Measurements from ENCODE around the gene RAB39A. TPM values are rescaled to one million over a fixed set of nuclear protein-coding genes. Genes with fewer than 3 reads are reported as not detected.
A peak's percentile ranks its signal among the peaks of the same experiment; 100 is the strongest.

Gene RAB39A
- total and polyA plus RNA-seq, 9 of the 15 experiments (the other 6 are each of a cell fraction or from before 2014, with no cell fraction given) = not detected

DNA sequence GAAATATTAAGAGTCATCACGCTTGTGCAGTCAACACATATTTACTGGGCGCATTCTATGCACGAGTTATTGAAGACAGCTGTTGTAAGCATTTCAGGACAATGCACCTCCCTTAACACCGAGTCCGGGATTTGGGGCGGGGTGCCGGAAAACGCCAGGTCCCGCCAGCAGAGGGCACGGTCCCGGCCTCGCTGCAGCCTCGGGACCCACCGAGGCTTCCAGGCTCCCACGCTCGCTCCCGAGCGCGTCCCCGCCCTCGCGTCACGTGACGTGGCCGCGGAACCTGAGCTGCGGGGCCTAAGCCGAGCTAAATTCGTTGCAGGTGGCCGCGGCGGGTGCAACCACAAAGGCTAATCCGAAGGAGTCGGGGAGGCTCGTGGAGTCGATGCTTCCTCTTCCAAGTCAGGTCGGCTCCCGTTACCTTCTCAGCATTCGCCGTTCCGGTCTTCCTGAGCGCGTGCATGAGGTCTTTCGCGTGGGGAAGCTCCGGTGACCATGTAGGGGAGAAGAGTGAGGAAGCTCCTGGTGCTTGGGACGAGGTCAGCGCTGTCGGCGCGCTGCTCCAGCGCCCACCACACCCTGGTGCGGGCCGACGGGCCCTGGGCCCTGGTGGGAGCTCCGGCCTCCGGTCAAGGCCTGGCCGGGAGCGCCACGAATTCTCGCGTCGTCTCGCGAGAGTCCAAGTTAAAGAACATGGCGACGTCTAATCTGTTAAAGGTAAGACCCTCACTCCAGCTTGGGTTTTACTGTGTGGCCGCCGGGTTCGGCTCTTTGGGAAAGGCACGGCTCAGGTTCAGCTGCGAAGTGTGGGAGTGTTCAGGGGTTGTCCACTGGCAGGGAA, 80.6 kb downstream of the RAB39A start, which contains the start of gene CUL5 (continued):
- TF ChIP-seq DACH1 (IDR thresholded peaks at IDR 0.05; ENCODE audit: partially characterized antibody) = peak; percentile 13
- TF ChIP-seq, protein P1, sequence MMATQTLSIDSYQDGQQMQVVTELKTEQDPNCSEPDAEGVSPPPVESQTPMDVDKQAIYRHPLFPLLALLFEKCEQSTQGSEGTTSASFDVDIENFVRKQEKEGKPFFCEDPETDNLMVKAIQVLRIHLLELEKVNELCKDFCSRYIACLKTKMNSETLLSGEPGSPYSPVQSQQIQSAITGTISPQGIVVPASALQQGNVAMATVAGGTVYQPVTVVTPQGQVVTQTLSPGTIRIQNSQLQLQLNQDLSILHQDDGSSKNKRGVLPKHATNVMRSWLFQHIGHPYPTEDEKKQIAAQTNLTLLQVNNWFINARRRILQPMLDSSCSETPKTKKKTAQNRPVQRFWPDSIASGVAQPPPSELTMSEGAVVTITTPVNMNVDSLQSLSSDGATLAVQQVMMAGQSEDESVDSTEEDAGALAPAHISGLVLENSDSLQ (IDR thresholded peaks at IDR 0.05) = 0 out of 2 replicates have a peak, but pooled peaks have one; percentile 12
- TF ChIP-seq CXXC5 (CRISPR knock-in tag; IDR thresholded peaks at IDR 0.05) = peak; percentile 91
- TF ChIP-seq ZNF395 (CRISPR knock-in tag; IDR thresholded peaks at IDR 0.05) = peak; percentile 86
- peak; percentile 94 for TF ChIP-seq E2F1 (CRISPR knock-in tag; IDR thresholded peaks at IDR 0.05)
- peak; percentile 83 for TF ChIP-seq ZNF431 (CRISPR knock-in tag; IDR thresholded peaks at IDR 0.05)
- TF ChIP-seq KHSRP (IDR thresholded peaks at IDR 0.05) = no peak
- 0 out of 2 replicates have a peak, but pooled peaks have one; percentile 28 for TF ChIP-seq SMARCC2 (IDR thresholded peaks at IDR 0.05; ENCODE audit: low read depth)
- peak; percentile 12; the same call in 1 of the 2 replicates for TF ChIP-seq KLF6 (CRISPR knock-in tag; IDR thresholded peaks at IDR 0.05; ENCODE audit: borderline replicate concordance)
- no peak for TF ChIP-seq RFX1 (IDR thresholded peaks at IDR 0.05)
- TF ChIP-seq USF1 (CRISPR knock-in tag; IDR thresholded peaks at IDR 0.05) = peak; percentile 100
- TF ChIP-seq SMAD3 (CRISPR knock-in tag; conservative IDR thresholded peaks at IDR 0.05) = no peak
- TF ChIP-seq ZFX (CRISPR knock-in tag; IDR thresholded peaks at IDR 0.05) = peak; percentile 100
- TF ChIP-seq YY1 (IDR thresholded peaks at IDR 0.05; ENCODE audit: borderline replicate concordance in 1 of 3, control insufficient read depth in 1 of 3, extremely low read depth in 1 of 3, insufficient read depth in 3 of 3, insufficient read length in 1 of 3, insufficient replicate concordance in 2 of 3, low read depth in 1 of 3, low read length in 2 of 3) = peak; percentile 57 to 88 (median 73)
- peak; percentile 85 for TF ChIP-seq GABPB1 (CRISPR knock-in tag; IDR thresholded peaks at IDR 0.05)
- TF ChIP-seq MXI1 (IDR thresholded peaks at IDR 0.05; ENCODE audit: low read depth, low read length) = peak; percentile 37; the same call in 1 of the 2 replicates
- TF ChIP-seq, protein P2, sequence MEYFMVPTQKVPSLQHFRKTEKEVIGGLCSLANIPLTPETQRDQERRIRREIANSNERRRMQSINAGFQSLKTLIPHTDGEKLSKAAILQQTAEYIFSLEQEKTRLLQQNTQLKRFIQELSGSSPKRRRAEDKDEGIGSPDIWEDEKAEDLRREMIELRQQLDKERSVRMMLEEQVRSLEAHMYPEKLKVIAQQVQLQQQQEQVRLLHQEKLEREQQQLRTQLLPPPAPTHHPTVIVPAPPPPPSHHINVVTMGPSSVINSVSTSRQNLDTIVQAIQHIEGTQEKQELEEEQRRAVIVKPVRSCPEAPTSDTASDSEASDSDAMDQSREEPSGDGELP (CRISPR knock-in tag; IDR thresholded peaks at IDR 0.05; ENCODE audit: borderline replicate concordance) = peak; percentile 89
- TF ChIP-seq, protein P3, sequence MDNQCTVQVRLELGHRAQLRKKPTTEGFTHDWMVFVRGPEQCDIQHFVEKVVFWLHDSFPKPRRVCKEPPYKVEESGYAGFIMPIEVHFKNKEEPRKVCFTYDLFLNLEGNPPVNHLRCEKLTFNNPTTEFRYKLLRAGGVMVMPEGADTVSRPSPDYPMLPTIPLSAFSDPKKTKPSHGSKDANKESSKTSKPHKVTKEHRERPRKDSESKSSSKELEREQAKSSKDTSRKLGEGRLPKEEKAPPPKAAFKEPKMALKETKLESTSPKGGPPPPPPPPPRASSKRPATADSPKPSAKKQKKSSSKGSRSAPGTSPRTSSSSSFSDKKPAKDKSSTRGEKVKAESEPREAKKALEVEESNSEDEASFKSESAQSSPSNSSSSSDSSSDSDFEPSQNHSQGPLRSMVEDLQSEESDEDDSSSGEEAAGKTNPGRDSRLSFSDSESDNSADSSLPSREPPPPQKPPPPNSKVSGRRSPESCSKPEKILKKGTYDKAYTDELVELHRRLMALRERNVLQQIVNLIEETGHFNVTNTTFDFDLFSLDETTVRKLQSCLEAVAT (IDR thresholded peaks at IDR 0.05) = peak in 1 of 2 experiments; percentile 44; a peak in 2 of 4 replicates
- TF ChIP-seq CREM (IDR thresholded peaks at IDR 0.05; ENCODE audit: low read depth) = peak; percentile 84
